ENCODE data around the gene ULK3.
A peak's percentile ranks its signal among the peaks of the same experiment; 100 is the strongest.

Gene ULK3

DNA sequence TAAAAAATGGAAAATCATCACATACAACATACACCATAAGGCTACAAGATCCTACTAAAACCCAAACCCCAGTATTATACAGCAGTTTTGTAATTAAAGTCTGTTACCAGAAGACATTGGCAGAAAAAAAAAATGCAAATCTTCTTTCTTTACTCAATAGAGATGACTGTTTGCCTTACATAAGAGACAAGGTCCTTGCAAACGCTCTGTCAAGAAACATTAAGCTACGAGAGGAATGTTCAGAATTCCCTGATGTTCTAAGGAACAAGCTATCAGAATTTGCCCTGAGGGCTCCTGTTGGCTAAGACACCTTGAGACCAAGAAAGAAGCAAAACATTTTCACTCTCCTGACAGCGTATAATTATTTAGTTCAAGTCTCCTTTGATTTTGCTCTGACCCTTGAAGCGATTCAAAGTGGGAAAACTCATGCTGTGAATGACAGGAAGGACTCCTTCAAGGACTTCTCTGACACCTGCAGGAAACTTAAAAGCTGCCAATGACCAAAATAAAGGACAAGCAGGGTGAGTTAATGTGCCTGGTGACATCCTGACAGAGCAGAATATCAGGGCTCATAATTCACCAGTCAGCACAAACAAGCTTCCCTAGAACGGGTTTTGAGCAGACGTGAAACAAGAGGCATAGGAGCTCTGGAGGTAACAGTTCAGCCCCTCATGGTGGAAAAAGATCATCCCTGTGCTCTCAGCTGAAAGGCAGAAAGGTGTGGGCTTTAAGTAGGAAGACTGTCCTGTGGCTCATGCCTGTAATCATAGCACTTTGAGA is 27.7 kb upstream of the ULK3 start:
- no peaks in the 10 kb centered on the region for H3K27me3 ChIP-seq (ENCODE audit: low read depth, low read length)
- no peak overlapping the region for H2AFZ ChIP-seq (ENCODE audit: low read depth, low read length)
- TF ChIP-seq, protein P1, sequence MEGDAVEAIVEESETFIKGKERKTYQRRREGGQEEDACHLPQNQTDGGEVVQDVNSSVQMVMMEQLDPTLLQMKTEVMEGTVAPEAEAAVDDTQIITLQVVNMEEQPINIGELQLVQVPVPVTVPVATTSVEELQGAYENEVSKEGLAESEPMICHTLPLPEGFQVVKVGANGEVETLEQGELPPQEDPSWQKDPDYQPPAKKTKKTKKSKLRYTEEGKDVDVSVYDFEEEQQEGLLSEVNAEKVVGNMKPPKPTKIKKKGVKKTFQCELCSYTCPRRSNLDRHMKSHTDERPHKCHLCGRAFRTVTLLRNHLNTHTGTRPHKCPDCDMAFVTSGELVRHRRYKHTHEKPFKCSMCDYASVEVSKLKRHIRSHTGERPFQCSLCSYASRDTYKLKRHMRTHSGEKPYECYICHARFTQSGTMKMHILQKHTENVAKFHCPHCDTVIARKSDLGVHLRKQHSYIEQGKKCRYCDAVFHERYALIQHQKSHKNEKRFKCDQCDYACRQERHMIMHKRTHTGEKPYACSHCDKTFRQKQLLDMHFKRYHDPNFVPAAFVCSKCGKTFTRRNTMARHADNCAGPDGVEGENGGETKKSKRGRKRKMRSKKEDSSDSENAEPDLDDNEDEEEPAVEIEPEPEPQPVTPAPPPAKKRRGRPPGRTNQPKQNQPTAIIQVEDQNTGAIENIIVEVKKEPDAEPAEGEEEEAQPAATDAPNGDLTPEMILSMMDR (IDR thresholded peaks at IDR 0.05; ENCODE audit: low read depth, low read length) = no peak
- TF ChIP-seq EZH2phosphoT487 (IDR thresholded peaks at IDR 0.05; ENCODE audit: low read depth) = no peak
- peaks cover 66% of the 10 kb centered on the region for H3K4me1 ChIP-seq (ENCODE audit: low read length)
- peaks cover 13% of the 10 kb centered on the region for H4K20me1 ChIP-seq (ENCODE audit: insufficient read depth, low read length)
- H3K27ac ChIP-seq (ENCODE audit: low read length) = peak overlapping the region; percentile 91
- peak overlapping the region; percentile 92 for H3K4me3 ChIP-seq (ENCODE audit: low read length)
- H3K9me3 ChIP-seq (ENCODE audit: insufficient read depth, low read length) = peaks cover 11% of the 10 kb centered on the region; the same call in 1 of the 2 replicates
- peak overlapping the region; percentile 89 for H3K4me2 ChIP-seq (ENCODE audit: low read length)
- H3K79me2 ChIP-seq (ENCODE audit: low read length) = peaks cover 68% of the 10 kb centered on the region
- H3K9ac ChIP-seq (ENCODE audit: low read length) = peak overlapping the region; percentile 77
- H3K36me3 ChIP-seq (replicated peaks; ENCODE audit: low read depth, low read length) = peaks cover 43% of the 10 kb centered on the region

DNA sequence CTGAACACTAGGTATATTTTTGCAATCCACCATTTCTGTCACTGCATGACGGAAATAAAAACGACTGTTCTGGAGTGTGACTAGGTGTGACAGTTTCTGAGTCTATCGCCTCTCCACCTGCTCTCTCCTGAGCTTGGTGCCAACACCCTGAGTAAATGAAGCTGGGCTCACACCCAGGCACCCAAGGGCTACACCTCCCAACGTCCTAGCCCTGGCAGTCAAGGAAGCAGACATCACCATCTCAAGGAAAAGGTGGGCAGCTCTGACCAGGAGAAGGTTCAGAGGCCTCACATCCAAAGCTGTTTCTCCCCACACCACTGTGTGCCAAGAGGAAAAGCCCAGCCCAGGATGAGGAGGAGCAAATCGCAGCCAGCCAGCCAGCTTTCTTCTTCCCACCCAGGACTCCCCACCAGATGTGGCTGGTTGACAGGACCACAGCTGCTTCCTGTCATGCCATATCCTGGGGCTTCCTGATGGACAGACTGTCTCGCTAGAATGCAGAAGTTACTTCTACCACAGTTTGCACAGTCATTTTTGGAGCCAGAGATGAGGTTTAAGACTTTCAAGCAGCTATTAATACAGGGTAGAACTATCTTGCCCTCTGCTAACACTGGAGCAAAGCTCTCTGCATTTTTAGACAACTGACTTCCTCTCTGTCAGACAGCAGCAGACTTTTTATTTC is 26.9 kb upstream of the ULK3 start:
- TF ChIP-seq, protein P1 (IDR thresholded peaks at IDR 0.05; ENCODE audit: low read depth, low read length) = no peak
- TF ChIP-seq EZH2phosphoT487 (IDR thresholded peaks at IDR 0.05; ENCODE audit: low read depth) = no peak
- peak overlapping the region; percentile 81 for H3K9ac ChIP-seq (ENCODE audit: low read length)
- H3K4me2 ChIP-seq (ENCODE audit: low read length) = peak overlapping the region; percentile 89
- no peak overlapping the region for H2AFZ ChIP-seq (ENCODE audit: low read depth, low read length)
- H3K27ac ChIP-seq (ENCODE audit: low read length) = peak overlapping the region; percentile 91
- H3K27me3 ChIP-seq (ENCODE audit: low read depth, low read length) = no peaks in the 10 kb centered on the region
- peaks cover 66% of the 10 kb centered on the region for H3K4me1 ChIP-seq (ENCODE audit: low read length)
- peaks cover 13% of the 10 kb centered on the region for H4K20me1 ChIP-seq (ENCODE audit: insufficient read depth, low read length)
- H3K79me2 ChIP-seq (ENCODE audit: low read length) = peaks cover 73% of the 10 kb centered on the region
- H3K36me3 ChIP-seq (replicated peaks; ENCODE audit: low read depth, low read length) = peaks cover 46% of the 10 kb centered on the region
- H3K4me3 ChIP-seq (ENCODE audit: low read length) = peak overlapping the region; percentile 92
- H3K9me3 ChIP-seq (ENCODE audit: insufficient read depth, low read length) = peaks cover 11% of the 10 kb centered on the region; the same call in 1 of the 2 replicates

DNA sequence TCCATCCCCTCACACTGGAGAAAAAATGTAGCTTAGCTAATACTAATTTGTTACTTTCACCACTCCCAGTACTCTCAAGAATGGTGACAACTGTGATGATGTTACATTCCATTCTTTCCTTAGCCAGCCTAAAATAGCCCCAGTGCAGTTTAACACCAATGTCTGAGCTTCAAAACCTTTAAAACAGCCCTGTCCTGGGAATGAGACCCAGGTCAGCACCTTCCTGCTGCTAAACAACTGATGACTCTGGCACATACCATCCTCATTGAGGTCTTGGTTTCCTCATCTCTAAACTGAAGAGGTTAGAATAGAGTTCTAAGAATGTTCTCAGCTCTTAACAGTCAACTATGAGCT is 26.4 kb upstream of the ULK3 start:
- Histone ChIP-seq H3K9ac (ENCODE audit: low read length) (peak overlapping the region; percentile 81), H3K27me3 (ENCODE audit: low read depth, low read length) (no peaks in the 10 kb centered on the region), H3K79me2 (ENCODE audit: low read length) (peaks cover 78% of the 10 kb centered on the region), H3K4me2 (ENCODE audit: low read length) (peak overlapping the region; percentile 89), H4K20me1 (ENCODE audit: insufficient read depth, low read length) (peaks cover 16% of the 10 kb centered on the region), H3K36me3 (replicated peaks; ENCODE audit: low read depth, low read length) (peaks cover 47% of the 10 kb centered on the region), H3K9me3 (ENCODE audit: insufficient read depth, low read length) (peaks cover 11% of the 10 kb centered on the region; the same call in 1 of the 2 replicates), H3K27ac (ENCODE audit: low read length) (peak overlapping the region; percentile 91), H2AFZ (ENCODE audit: low read depth, low read length) (no peak overlapping the region), H3K4me1 (ENCODE audit: low read length) (peaks cover 66% of the 10 kb centered on the region), H3K4me3 (ENCODE audit: low read length) (peak overlapping the region; percentile 69)
- TF ChIP-seq, protein P1 (IDR thresholded peaks at IDR 0.05; ENCODE audit: low read depth, low read length) = no peak

DNA sequence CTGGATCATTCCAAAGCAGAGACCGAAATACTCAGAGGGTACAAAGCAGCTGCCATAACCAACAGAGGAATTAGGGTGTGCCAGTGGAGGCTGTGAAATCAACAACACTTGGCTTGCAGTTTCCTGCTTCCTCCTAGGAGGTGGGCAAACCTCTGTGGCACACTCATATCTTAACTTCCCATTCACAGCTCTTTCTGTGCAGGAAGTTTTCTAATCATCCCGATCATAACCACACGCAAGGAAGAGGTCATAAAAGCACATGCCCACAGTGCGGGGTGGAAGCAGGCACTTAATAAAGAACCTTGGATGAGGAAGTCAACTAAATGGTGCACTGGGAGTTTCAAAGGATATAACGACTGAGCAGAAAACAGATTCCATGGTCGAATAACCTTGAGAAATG is 25.1 kb upstream of the ULK3 start:
- H3K79me2 ChIP-seq (ENCODE audit: low read length) = peaks cover 89% of the 10 kb centered on the region
- H2AFZ ChIP-seq (ENCODE audit: low read depth, low read length) = no peak overlapping the region
- peak overlapping the region; percentile 53; the same call in 1 of the 2 replicates for H3K9ac ChIP-seq (ENCODE audit: low read length)
- no peaks in the 10 kb centered on the region for H3K27me3 ChIP-seq (ENCODE audit: low read depth, low read length)
- H3K27ac ChIP-seq (ENCODE audit: low read length) = peak overlapping the region; percentile 91
- no peak for TF ChIP-seq EZH2phosphoT487 (IDR thresholded peaks at IDR 0.05; ENCODE audit: low read depth)
- TF ChIP-seq, protein P1 (IDR thresholded peaks at IDR 0.05; ENCODE audit: low read depth, low read length) = no peak
- H3K9me3 ChIP-seq (ENCODE audit: insufficient read depth, low read length) = peaks cover 11% of the 10 kb centered on the region; the same call in 1 of the 2 replicates
- H3K4me3 ChIP-seq (ENCODE audit: low read length) = peak overlapping the region; percentile 30
- peaks cover 65% of the 10 kb centered on the region for H3K4me1 ChIP-seq (ENCODE audit: low read length)
- H3K4me2 ChIP-seq (ENCODE audit: low read length) = peak overlapping the region; percentile 89
- peaks cover 50% of the 10 kb centered on the region for H3K36me3 ChIP-seq (replicated peaks; ENCODE audit: low read depth, low read length)
- peaks cover 23% of the 10 kb centered on the region for H4K20me1 ChIP-seq (ENCODE audit: insufficient read depth, low read length)

All from OCI-LY3 (cell line).